HG03108 (cell line): ENCODE results near the gene KRT17.
"Not testable (repeated sequence)": the region's sequence is repeated elsewhere in the genome, so short reads cannot be mapped to it uniquely, and the experiment has no call there.

Source experiments
- ATAC-seq: cut with Tn5 transposase; IDR thresholded peaks from one replicate; pipeline ENCODE4 v1.9.1; 2021; ENCODE audit warnings: moderate library complexity; ENCODE audit not compliant: unreplicated experiment

The KRT17 gene

GRCh38 chr17:41600318-41600717 lies 24.1 kb downstream of the KRT17 start:
- ATAC-seq = no peak

DNA sequence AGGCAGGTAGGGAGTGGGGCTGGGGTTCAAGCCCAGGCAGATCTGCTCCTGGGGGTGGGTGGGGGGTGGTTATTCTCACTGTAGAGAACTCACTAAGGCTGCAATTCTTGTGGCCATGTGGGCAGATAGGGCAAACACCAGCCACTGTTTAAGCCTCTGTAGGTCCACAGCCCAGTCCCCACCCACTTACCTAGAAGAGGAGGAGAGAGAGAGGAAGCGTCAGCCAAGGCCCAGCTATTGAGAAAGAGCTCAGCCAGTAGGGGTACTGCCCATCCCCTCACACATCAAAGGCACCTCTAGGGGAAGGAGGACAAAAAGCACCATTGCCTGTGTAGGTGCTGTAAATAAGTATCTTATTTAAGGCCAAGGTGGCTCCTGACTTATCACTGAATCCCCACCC lies 24.7 kb downstream of the KRT17 start:
- ATAC-seq = no peak

GRCh38 chr17:41595585-41595984 lies 28.8 kb downstream of the KRT17 start:
- no peak for ATAC-seq

- no peak for ATAC-seq
Observed at GRCh38 chr17:41594363-41594915, 29.9 kb downstream of the KRT17 start.

DNA sequence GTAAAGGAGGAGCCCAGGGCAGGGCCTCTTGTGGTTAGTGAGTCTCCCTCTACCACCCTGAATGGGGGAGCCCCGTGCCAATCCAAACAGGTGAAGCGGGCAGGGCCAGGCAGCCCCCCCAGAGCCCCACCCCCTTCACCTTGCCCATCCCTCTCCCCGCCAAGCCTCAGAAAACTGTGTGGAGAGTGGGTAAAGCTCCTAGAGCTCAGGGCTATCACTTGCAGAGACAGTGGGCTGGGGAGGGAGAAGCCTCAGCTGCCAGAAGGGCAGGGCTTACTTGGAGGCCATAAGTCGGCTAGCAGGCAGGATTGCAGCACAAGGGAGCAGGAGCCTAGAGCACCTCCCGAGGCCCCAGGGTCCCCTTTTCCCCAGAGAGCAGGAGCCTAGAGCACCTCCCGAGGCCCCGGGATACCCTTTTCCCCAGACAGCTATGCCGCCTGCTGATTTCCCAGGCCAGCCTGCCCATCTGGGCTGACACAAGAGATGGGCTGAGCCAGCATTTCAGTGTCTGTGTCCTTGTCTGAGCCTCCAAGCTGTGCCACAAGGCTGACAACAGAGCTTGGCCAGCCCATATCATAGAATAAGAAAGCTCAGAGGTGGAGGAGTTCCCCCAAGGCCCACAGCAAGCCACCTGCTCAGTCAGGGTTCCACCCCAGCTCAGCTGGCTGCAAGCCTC lies 30.9 kb downstream of the KRT17 start:
- ATAC-seq = no peak

- ATAC-seq = no peak
Observed at GRCh38 chr17:41592601-41593305, 31.6 kb downstream of the KRT17 start.

- ATAC-seq = no peak
Observed at GRCh38 chr17:41589301-41589700, 35.1 kb downstream of the KRT17 start.

DNA sequence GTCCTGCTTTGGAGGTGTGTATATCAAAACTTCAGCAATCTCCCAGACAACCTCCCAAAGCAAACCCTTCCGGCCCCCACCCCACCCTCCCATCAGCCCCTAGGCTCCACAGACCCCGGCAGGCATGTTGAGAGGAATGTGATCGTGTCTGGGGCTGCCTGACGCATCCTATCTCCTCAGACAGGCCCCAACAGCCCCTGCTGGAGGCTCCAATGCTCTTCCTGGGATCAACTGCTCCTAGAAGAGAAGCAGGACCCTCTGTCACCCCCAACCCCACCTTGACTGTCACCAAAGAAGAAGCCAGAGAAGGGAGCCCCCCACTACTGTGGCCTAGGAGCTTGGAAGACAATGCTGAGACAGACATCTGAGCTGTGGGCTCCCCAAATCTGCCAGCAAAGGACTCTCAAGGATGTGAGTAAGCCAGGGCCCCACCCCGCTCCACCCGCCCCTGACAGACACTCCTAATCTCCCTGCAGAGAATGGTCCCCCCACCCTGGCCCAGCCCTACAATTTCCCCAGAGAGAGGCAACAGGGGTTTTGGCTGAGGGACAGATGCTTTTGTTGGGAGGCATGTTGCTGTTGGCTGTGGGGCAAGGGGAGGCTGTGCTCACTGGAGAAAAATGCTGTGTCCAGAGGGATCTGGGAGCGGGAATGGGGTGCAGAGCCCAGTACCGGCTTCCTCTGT lies 36.1 kb downstream of the KRT17 start:
- no peak for ATAC-seq

GRCh38 chr17:41586863-41587495 lies 37.4 kb downstream of the KRT17 start, which contains the start of gene KRT14:
KRT14 (minus strand) TSS chr17:41586895; CDS start chr17:41586834, 61 bp downstream.
- no peak for ATAC-seq

DNA sequence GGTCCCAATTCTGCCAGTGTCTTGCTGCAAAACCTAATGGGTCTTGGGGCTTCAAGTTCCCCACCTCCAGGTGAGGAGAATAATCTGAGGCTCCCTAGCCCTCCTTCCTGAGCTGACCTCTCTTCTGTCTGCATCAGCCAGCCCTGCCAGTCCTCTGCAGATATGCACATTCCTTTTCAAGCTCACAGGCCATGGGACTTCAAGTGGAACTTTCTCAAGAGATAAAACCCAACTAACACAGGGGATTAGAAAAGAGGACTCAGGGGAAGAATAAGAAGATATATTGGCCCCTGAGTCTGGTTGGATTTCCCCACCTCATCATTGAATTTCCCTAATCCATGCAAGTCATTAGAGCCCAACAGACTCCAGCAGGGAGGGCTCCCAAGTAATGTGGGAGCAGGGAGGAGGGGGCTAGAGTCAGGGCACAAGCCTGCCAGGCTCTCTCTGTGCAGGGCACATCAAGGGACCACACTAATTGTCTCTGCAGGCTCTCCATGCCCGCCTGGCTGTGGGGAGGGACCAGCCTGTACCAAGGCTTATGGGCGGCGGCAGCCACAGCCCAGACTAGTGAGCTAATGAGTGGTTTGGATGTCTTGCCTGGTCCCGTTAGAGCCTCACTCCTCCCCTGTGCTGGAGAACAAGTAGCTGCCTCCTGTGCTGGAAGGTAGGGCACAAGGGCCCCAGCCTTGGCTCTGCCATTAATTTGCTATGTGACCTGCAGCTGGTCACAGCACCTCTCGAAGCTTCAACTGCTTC lies 38.9 kb downstream of the KRT17 start:
- no peak for ATAC-seq

DNA sequence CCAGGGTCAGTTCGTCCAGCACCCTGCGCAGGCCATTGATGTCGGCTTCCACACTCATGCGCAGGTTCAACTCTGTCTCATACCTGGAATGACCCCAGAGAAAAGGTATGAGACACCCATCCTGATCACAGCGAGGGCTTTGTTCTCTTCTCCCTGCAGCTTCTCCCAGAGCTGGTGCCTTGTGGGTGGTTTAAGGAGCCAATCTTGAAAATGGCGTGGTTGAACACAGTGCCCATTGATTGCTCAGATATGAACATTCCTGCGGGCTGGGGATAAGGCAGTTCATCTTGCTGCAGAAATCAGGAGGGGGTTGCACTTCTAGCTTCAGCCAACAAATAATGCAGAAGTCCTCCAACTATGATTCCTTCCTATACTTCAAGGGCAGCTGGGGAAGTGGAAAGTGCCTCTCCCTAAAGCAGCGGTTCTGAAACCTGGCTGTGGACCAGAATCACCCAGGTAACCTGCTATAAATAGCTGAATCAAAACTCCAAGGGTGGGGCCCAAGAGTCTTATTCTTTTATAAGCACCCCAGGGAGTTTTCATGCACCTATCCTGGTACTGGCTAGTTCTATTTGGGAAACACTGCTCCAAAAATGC lies 39.9 kb downstream of the KRT17 start:
- not testable (repeated sequence) for ATAC-seq

- ATAC-seq = no peak
Observed at GRCh38 chr17:41583137-41584127, 40.9 kb downstream of the KRT17 start.

DNA sequence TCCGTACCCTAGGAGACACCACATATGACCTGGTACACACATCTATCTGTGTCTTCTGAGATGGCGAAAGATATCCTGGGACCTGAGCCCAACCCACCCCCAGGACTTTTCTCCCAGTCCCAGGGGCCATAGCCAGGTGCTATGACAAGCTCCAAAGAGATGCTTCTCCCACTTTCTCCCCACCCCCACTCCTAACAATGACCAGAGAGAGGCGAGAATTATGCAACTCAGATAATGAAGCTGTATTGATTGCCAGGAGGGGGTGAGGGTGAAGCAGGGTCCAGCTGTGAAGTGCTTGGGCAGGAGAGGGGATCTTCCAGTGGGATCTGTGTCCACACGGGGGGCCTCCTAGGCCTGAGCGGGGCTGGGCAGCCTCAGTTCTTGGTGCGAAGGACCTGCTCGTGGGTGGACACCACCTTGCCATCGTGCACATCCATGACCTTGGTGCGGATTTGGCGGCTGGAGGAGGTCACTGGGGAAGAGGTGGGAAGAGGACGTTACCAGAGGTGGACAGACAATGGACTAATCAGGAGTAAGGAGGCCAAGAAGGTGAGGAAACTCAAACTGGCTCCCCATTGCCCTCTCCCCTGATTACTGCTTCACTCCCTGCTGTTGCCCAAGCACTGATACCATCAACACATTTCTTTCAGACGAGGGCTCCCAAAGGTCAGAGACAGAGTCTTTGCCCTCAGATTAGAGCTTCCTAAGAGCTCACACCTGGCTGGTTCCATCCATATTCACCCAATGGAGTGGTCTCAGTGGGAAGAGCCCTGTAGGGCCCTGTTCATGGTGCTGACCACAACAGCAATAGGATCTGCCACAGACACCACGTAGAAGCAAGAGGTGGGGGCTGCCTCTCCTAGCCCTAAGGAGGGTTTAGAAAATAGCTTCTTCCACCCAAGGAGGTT lies 42.1 kb downstream of the KRT17 start:
- ATAC-seq = not testable (repeated sequence)

DNA sequence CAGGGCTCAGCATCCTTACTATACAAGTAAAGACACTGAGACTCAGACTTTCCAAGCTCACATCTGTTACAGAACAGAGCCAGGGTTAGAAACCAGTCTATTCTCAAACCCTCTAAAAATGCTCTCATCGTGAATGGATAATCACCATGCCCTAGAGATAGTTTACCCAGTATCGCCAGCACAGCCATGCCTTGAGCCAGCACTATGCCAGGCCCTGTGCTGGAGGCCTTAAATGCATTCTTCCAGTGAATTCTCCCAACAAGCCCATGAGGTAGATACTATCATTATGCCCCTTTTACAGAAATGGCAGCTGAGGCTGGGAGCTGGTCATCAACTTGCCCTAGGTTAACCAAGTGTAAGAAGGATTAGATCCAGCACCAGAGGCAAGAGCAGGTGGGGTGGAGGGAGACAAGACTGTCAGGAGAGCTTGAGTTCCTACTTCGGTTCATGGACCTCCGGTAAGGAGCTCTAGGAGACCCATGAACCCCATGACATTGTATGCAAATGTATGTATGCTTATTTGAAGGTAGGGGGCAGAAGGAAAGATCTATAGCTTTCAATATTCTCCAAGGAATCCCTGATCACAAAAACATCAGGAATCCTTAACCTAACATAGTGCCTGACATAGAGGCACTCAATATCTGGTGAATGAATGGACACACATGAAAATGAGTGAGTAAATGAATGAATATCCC lies 42.9 kb downstream of the KRT17 start:
- no peak for ATAC-seq

GRCh38 chr17:41580687-41581365 lies 43.5 kb downstream of the KRT17 start:
- no peak for ATAC-seq

GRCh38 chr17:41580244-41580575 lies 44.2 kb downstream of the KRT17 start:
- no peak for ATAC-seq
